ENCODE data around the gene TSPAN16. TPM values are rescaled to one million over a fixed set of nuclear protein-coding genes. Genes with fewer than 3 reads are reported as not detected.
"Not testable (repeated sequence)": the region's sequence is repeated elsewhere in the genome, so short reads cannot be mapped to it uniquely, and the experiment has no call there.

Gene TSPAN16
- total RNA-seq, 4 donors from 2014 or later: not detected

- no peak for TF ChIP-seq EP300 (IDR thresholded peaks at IDR 0.05)
- peak; percentile 70 for TF ChIP-seq POLR2AphosphoS5 (IDR thresholded peaks at IDR 0.05)
- peak in 1 of 4 experiments; percentile 12 for TF ChIP-seq CTCF (IDR thresholded peaks at IDR 0.05)
- TF ChIP-seq POLR2A (IDR thresholded peaks at IDR 0.05): peak; percentile 49 to 63
- ATAC-seq: peak; percentile 95
- H3K27ac ChIP-seq: peak within 1 kb of the TSS; percentile 24 to 88 (median 84)
- H3K4me3 ChIP-seq: peak within 1 kb of the TSS; percentile 67 to 81
- WGBS, 2 donors (ENCODE audit: low coverage in 1 of 2): 3% methylated on average over 5 of the region's 53 CpGs; no CpG with 5 or more reads in 1 of the 2 donors
- H3K27me3 ChIP-seq: no peaks in the 10 kb centered on the region
- H3K4me1 ChIP-seq: peaks cover 0 to 50% (median 19%) of the 10 kb centered on the region in 3 donors
- peaks cover 0 to 54% of the 10 kb centered on the region in 2 donors for H3K36me3 ChIP-seq
- H3K9me3 ChIP-seq: no peaks in the 10 kb centered on the region
Measured at GRCh38 chr19:11339254-11340098, 43.5 kb downstream of the TSPAN16 start, which contains the start of gene RAB3D. Gene RAB3D, minus strand, starts transcription at chr19:11339657. Its CDS starts 2,258 bp downstream, at chr19:11337399.

- peak overlapping the region in 1 of 2 donors; percentile 81 for H3K4me3 ChIP-seq
- H3K9me3 ChIP-seq, ATAC-seq, H3K27me3 ChIP-seq: not testable (repeated sequence)
- peaks cover 0 to 56% (median 23%) of the 10 kb centered on the region in 3 donors for H3K4me1 ChIP-seq
- peaks cover 0 to 48% of the 10 kb centered on the region in 2 donors for H3K36me3 ChIP-seq
- H3K27ac ChIP-seq: peak overlapping the region in 3 of 4 donors; percentile 84 to 88 (median 84)
- WGBS, 2 donors (ENCODE audit: low coverage in 1 of 2): 77 to 78% methylated on average over 6 of the region's 8 CpGs
Measured at GRCh38 chr19:11340099-11340467, 44.1 kb downstream of the TSPAN16 start.

GRCh38 chr19:11342429-11342828 is 46.5 kb downstream of the TSPAN16 start:
- Histone ChIP-seq H3K27ac (peak overlapping the region in 1 of 4 donors; percentile 83), H3K27me3 (no peaks in the 10 kb centered on the region), H3K9me3 (no peaks in the 10 kb centered on the region), H3K36me3 (peaks cover 0 to 25% of the 10 kb centered on the region in 2 donors), H3K4me3 (no peak overlapping the region), H3K4me1 (peaks cover 0 to 69% (median 33%) of the 10 kb centered on the region in 3 donors)
- no peak for TF ChIP-seq POLR2AphosphoS5 (IDR thresholded peaks at IDR 0.05)
- TF ChIP-seq EP300 (IDR thresholded peaks at IDR 0.05): no peak
- TF ChIP-seq POLR2A (IDR thresholded peaks at IDR 0.05): no peak
- TF ChIP-seq CTCF (IDR thresholded peaks at IDR 0.05): no peak
- no peak for ATAC-seq
- 78 to 89% methylated on average over 3 of the region's 3 CpGs for WGBS, 2 donors (ENCODE audit: low coverage in 1 of 2)

GRCh38 chr19:11345122-11345803 is 49.3 kb downstream of the TSPAN16 start:
- no peak for TF ChIP-seq CTCF (IDR thresholded peaks at IDR 0.05)
- no peak for TF ChIP-seq POLR2A (IDR thresholded peaks at IDR 0.05)
- no peak for TF ChIP-seq EP300 (IDR thresholded peaks at IDR 0.05)
- no peak for TF ChIP-seq POLR2AphosphoS5 (IDR thresholded peaks at IDR 0.05)
- WGBS, 2 donors (ENCODE audit: low coverage in 1 of 2): 50 to 75% methylated on average over 5 of the region's 15 CpGs
- peak overlapping the region; percentile 74 for H3K4me3 ChIP-seq
- ATAC-seq: no peak
- H3K9me3 ChIP-seq: peaks cover 0 to 8% (median 0%) of the 10 kb centered on the region in 3 donors
- H3K27me3 ChIP-seq: no peaks in the 10 kb centered on the region
- peaks cover 0 to 33% of the 10 kb centered on the region in 2 donors for H3K36me3 ChIP-seq
- peak overlapping the region; percentile 83 to 96 (median 90) for H3K27ac ChIP-seq
- peaks cover 0 to 47% (median 21%) of the 10 kb centered on the region in 3 donors for H3K4me1 ChIP-seq

Measured in gastroesophageal sphincter (tissue), 4 donors.